NCI-H2196 (cell line): ENCODE measurements around the gene JAKMIP1.
A peak's percentile ranks its signal among the peaks of the same experiment; 100 is the strongest.
"Not testable (repeated sequence)": the region's sequence is repeated elsewhere in the genome, so short reads cannot be mapped to it uniquely, and the experiment has no call there.

Experiments
- DNase-seq: peaks from one replicate; lab custom pipeline; 2025; ENCODE audit not compliant: unreplicated experiment; lab: John Stamatoyannopoulos, UW

JAKMIP1 gene

DNA sequence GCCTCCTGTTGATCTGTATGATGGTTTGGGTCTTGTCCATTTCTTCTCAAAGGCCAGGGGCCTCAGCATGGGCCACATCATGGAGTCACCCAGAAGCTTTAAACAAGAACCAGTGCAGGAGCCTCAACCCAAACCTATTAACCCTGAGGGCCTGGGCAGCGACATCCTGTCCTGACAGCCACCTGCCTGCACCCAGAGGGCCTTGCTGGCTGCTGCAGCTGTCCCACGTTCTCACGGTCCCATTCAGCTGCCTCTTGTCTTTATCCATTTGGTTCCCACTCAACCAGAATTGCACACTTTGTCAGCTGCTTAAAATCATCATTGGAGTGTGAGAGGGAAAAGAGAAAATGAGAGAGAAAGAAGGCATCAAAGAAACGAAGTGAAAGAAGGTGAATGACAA lies 203.7 kb downstream of the JAKMIP1 start:
- no peak for DNase-seq

DNA sequence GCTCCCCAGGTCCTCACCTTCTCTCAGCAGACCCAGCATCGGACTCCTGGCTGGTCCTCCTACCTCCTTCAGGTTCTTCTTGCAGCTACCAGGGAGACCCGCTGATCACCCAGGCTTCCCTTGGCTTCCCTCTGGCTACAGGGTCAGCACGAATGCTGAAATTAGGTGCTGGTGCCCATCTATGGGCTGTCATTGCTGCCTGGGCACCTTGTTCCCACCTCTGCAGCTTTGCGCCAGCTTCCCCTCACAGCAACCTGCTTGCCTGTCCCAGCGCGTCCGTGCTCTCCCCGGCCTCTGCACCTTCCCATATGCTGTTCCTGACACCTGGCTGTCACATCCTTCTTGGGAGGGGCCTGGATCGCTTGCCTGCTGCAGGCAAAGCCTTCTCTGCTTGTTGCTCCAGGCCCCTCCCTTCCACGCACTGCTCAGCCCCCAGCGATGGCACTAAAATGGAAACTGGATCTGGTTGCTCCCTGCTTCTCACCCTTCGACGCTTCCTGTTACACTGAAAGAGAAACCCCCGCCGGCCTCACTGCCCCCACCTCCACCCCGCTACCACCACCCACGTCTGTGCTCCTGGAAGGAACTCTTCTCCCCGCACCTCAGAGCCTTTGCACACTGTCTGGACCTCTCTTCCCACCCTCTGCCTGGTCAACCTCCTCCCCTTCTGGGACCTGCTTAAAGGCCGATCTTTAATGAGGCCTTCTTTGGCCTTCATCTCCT lies 204.3 kb downstream of the JAKMIP1 start:
- no peak for DNase-seq

DNA sequence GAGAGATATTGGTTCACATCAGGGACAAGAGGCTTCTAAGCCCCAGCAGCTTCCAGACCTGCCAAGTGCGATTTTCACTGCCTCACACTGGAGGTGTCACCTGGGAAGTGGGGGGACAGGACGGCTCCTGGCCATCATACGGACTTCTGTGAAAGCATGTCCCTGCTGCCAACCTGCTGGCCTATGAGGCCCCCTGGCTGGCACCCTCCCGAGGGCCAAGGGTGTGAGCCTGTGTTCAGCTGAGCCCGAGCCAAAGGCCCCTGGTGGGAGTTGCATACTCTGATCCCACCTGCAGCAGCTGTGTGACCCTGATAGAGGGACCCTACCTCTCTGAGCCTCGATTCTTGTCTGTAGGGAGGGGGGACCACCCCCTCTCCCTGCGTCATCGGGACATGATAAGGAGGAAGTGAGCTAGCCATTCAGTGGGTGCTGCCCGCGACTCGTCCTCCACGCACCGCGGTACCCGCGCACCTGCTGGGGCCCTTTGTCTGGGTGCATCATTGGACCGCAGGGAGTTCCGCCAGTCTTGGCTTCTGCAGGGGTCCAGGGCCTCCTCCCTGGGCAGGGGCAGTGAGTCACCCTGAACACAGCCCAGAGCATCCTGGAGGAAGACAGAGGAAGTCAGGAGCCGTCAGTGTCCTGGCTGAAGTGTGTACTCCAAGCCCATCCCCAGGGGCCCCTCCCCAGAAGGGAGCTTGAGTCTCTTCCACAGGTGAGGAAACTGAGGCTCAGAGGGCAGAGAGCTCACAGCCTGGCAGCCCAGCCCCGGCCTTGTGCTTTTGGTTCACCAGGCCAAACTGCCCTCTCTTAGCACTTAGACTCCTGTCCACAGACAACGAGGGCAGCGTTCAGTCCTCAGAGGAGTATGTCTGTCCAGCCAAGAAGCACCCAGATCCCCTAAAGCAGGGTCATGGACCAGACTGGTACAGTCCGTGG lies 206.2 kb downstream of the JAKMIP1 start:
- DNase-seq: no peak

DNA sequence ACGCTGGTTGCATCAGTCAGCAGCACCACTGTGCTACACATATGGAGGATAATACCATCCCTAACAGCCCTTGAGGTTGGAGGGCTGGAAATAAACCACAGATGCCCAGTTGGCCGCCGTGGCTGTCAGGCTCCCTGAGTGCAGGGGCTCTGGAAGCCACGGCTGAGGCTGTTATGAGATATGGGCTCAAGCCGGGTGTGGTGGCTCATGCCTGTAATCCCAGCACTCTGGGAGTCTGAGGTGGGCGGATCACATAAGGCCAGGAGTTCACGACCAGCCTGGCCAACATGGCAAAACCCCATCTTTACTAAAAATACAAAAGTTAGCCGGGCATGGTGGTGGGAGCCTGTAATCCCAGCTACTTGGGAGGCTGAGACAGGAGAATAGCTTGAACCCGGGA lies 207.0 kb downstream of the JAKMIP1 start:
- DNase-seq: not testable (repeated sequence)

DNA sequence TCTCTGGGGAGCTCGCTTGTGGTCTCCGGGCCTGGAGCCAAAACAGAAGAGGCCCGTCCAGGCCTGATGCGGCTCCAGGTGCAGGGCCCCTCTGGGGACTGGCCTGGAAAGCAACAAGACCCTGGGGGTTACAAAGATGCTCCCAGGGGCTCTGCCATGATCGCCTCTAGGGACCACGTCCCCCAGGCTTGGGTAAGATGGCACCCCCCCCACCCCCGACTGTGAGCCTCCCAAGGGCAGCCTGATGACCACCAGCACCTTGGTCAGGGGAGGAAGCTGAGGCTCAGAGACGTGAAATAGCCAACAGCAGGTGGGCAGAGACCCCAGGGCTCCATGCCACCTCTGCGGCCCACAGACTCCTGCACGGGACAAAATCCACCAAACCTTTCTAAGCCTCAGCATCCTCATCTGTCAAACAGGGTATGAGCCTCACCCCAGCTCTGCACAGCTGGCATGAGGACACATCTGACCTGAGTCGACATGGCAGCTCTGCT lies 207.5 kb downstream of the JAKMIP1 start:
- DNase-seq: no peak

DNA sequence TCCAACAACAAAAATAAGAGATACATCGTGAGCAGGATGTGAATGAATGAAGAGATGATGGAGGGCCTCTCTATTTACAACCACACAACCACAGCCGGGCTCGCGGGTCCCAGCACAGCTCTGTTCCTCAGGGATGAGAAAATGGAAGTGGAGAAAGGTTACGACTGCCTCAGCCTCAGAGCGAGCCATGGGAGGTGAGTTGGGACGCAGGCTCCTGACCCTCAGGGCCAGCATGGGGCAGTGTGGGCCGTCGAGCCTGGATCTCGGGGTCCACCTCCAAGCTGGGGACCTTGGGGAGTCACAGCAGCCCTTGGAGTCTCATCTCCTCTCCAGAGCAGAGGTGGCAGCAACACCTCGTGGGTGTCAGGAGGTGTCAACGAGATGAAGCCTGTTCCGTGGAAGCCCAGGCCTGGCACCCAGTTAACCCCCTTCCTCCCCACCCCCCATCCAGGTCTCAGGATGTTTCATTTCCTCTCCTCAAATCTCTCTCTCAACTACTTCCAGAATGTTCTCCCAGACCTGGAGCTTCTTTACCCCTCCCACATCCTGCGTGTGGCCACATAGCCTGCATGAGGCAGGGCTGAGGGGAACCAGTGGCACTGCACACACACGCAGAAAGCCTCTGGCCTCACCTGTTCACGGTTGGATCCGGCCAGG lies 208.1 kb downstream of the JAKMIP1 start:
- no peak for DNase-seq

DNA sequence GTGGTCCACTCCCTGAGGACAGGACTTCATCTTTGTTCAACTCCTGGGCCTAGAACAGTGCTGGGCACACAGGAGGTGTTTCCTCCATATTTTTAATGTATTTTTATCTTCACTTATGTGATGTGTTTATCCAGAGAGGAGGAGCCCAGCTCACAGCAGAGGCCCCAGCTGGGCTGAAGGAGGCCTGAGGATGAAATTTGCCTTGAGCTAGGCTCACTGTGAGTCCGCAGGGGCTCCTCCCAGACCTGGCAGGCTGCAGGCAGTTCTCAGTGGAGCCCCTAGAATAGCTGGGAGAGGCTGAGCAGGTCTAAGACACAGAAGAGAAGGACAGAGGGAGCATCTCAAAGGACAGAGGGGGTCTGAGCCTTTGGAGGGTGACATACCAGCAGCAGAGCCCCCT lies 208.9 kb downstream of the JAKMIP1 start:
- DNase-seq: no peak

DNA sequence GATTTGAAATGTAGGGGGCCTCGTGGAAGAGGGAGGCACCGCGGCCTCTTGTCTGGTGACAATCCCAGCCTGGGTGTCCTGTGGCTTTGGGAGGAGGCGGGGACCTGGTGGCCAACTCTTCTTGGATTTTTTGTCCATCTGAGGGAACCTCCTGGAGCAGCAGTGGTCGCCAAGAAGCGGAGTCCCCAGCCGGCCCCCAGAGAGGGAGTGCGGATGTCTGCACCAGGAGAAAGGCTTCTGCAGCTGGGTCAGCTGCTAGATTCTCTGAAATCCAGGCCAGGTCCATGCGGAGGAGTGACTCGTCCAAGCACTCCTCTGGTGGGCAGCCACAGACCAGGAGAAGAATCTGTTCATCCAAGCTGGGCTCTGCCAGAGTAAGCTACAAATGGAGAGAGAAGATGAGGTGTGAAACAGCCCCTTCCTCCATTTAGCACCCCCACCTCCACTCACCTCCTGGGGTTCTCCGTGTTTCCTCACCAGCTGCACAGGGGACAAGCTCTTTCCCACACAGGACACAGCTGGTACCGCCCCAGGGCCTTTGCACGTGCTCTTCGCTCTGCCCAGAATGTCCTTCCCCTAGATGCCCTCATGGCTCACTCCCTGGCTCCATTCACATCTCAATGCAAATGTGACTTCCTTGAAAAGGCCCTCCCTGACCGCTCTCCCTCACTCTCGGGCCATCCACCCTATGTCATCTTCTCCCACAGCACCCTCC lies 209.7 kb downstream of the JAKMIP1 start:
- DNase-seq: no peak

DNA sequence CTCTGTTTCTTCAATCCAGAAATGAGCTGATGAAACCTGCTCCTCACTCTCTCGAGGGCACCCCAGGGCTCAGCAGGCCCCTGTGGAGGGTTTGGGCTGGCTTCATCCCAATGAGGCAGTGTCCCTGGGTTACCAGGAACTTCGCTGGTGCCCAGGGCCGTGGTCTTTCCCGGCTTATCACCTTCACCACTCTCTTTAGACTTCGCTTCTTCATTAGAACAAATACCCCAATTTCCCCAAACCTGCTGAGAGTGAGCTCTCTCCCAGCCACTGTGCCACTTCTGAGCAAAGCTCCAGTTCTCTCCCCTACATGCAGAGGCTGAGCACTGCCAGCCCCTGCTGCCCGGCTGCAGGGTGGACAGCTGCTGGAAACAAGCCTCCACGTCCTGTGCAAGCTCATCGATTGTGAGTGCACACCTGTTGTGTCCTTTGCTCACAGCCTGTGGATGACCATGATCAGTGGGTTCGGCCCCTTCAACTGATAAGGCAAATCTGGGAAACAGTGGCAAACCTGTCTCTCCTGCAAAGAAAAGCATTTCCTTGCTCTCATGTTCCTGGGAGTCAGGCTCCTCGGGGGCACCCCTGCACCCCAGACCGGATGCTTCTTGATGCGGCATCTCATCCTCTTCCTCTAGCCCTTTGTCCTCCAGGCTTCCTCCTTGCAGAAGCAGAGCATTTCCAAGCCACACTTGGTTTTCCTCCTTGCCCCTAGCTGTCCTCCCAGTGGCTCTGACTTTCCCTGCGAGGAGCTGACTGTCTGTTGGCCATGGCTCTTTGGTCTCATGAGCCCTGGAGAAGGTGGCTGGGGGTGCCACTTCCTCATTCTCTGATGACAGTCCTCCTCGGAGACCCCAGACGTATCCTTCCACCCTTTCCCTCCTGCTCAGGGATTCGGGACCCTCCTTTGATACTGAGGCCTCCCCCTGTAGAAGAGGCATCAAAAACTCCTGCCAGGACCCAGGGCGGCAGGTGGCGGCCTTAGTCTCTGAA lies 210.8 kb downstream of the JAKMIP1 start:
- DNase-seq: no peak

DNA sequence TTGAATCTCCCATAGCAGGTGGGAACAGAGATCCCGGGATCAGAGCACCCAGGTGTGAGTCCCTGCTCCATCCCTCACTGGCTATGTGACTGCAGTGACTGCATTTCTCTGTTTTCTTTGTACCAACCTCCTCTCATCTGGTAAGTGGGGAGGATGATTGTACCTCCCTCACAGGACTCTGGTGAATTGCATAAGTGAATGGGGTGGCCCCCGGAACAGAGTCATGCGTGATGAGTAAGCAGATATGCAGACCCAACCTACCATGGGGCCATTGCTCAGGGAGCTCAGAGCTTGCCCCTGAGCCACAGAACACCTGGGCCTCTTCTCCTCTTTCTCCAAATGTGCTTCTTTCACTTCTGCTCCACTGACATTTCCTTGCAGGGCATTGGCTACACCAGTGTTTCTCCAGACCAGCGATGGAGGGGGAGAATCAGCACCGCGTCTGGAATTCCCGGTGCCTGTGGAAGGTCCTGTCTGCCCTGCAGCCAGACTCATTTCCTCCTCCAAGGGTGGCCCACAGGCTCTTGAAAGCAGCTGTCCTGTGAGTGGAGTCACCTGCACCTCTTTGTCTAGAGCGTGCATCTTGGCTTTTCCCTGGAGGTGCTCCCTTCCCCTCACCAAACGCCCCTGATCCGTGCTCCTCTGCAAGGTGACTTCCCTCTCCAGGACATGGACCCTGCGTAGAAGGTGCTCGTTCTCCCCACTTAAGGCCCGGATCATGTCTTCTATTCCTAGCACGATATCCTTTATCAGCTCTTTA lies 212.1 kb downstream of the JAKMIP1 start:
- no peak for DNase-seq

DNA sequence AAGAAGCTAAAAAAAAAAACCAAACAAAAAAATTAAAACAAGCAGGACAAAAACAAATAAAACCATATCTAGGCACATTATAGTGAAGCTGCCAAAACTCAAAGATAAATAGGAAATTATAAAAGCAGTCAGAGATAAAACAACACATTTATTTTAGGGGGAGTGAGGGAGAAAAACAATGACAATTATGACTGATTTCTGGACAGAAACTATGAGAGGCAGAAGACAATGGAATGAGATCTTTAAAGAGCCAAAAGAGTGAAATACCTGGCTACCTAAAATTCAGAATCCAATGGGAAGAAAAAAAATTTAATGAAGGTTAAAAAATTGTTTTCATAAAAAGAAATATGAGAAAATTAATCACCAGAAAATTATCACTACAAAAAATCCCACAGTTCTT lies 215.5 kb downstream of the JAKMIP1 start:
- no peak for DNase-seq

DNA sequence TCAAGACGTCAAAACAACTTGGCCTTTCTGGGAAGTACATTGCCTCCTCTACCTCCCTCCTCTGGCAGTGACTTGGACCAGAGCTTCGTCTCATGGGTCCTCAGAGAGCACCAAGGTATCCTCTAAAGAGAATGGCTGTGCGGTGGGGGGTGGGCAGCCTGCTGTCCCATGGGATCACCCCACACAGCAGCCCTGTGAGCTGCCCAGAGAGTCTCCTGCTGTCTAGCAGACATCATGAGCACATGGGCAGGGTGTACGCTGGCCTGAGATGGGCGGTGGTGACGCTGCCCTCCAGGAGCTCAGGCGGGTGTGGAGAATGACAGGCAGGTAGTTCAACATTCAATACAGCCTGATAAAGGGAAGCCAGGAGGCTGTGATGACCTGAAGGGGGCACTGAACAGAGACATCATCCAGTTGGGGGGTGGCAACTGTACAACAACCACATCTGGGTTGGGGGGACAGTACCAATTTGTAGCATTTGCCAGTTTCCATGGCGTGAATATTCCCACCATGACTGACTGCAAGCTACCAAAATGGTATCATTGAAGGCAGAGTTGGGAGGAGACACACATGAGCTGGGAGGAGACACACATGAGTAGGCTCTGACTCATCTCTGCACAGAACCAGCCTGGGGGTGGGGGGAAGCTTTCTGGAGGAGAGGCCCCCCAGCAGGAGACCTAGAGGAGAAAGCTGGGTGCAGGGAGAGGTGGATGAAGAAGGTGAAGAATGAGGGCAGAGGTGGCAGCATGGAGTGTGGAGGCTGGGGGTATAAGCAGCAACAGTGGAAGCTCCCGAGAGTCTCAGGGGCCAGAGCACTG lies 218.0 kb downstream of the JAKMIP1 start:
- DNase-seq: no peak

DNA sequence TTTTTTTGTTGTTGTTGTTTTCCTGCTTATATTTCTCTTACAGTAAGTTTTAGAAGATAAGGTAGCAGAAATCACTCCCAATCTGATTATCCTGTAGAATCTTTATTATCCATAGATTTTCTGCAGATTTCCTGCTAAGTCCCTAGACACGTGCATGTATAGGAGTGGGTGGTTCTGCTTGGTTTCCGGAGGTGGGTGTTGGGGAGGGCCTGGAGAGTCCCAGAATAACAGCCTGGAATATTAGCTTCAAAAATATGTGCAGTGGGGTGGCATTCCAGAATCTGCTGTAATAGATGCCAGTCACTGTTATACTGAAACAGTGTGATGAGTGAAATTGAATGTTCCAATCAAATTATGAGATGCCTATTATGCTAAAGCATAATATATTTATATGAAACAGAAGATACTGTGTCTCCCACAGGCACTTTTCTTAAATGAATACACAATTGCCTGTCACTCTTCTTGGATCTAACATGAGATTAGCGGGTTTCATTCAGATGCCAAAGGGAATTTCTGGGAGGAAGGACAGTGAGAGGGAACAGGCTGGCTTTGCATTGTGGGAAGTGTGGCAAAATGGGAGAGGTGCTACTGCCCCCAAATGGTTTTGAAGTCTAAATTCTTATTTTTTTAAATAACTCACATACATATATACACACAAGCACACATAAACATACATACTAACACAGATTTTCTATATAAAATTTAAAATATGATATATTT lies 219.8 kb downstream of the JAKMIP1 start:
- DNase-seq: no peak

DNA sequence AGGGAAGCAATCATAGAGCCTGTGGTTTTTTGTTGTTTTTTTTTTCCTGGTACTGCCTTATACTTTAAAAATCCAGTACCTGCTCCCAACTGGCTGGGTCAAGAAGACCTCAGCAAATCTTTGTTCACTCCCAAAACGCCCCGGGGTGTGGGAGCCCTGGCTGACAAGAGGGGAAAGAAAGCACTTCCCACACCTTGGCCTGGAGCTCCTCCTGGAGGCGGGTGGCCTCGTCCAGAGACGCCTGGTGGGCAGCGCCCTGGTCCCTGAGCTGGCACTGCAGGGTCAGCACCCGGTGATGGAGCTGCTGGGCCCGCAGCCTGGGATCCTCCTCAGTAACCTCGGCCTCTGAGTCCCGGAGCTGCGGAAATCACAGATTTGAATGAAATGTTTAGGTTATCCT lies 220.4 kb downstream of the JAKMIP1 start:
- peak; percentile 54 for DNase-seq

DNA sequence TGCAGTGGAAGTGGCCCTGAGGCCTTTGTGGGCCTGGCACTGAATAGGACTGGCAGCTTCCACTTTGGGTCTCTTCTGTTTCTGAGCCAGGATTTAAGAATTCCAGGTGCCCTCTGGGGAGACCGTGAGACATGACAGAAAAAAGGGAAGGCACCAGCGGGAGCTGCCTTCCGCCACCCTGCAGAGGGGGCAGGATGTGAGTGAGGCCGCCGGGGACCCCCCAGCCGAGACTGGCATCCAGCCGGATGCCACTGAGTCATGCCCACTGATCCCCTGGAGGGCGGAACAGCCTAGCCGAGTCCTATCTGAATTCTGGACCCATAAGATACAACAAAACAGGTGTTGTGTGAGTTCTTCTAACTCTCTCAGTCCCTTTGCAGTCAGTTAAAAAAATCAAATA lies 223.4 kb downstream of the JAKMIP1 start:
- no peak for DNase-seq

DNA sequence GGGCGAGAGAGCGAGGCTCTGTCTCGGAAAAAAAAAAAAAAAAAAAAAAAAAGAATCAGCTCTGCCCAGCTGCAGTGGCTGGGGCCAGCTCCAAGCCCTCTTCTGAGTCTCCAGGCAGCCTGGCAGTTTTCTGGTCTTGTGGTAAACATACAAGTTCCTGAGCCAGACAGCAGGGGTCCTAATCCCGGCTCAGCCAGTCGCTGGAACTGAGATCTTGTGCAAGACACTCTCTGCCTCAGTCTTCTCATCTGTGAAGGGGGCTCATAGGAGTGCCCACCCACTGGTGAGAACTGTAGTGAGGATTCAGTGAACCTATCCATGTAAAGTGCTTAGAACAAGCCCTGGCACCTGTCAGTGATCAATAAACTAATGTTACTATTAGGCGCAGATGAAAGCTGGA lies 223.9 kb downstream of the JAKMIP1 start:
- DNase-seq: no peak
